Activated CD8-positive, alpha-beta memory T cell treated with anti-CD3 and anti-CD28 coated beads for 1 hour (primary cell): ENCODE measurements around the gene ZBTB20.
"Not testable (repeated sequence)": the region's sequence is repeated elsewhere in the genome, so short reads cannot be mapped to it uniquely, and the experiment has no call there.

ENCODE experiments used
- DNase-seq, 2 donors: peaks; one replicate each; pipeline ENCODE4 v3.0.0-alpha.2; 2020; ENCODE audit warnings: low read depth in 1 of 2; ENCODE audit errors: extremely low read depth in 1 of 2

ZBTB20 gene

GRCh38 chr3:114694251-114694650 lies 452.8 kb downstream of the ZBTB20 start:
- DNase-seq = no peak

GRCh38 chr3:114691871-114692270 lies 455.2 kb downstream of the ZBTB20 start:
- no peak for DNase-seq

GRCh38 chr3:114690911-114691310 lies 456.2 kb downstream of the ZBTB20 start:
- DNase-seq = no peak

GRCh38 chr3:114687151-114687550 lies 459.9 kb downstream of the ZBTB20 start:
- DNase-seq = no peak

GRCh38 chr3:114686621-114687020 lies 460.5 kb downstream of the ZBTB20 start:
- DNase-seq = no peak

- no peak for DNase-seq
Measured at GRCh38 chr3:114685161-114685560, 461.9 kb downstream of the ZBTB20 start.

- DNase-seq = no peak
Measured at GRCh38 chr3:114680299-114680698, 466.8 kb downstream of the ZBTB20 start.

GRCh38 chr3:114679773-114680172 lies 467.3 kb downstream of the ZBTB20 start:
- DNase-seq = not testable (repeated sequence)

- DNase-seq = no peak
Measured at GRCh38 chr3:114675104-114675503, 472.0 kb downstream of the ZBTB20 start.

GRCh38 chr3:114674036-114674435 lies 473.1 kb downstream of the ZBTB20 start:
- DNase-seq = no peak

GRCh38 chr3:114673481-114673880 lies 473.6 kb downstream of the ZBTB20 start:
- DNase-seq = no peak

- DNase-seq = no peak
Measured at GRCh38 chr3:114672692-114673447, 474.2 kb downstream of the ZBTB20 start.

- no peak for DNase-seq
Measured at GRCh38 chr3:114671741-114672510, 475.2 kb downstream of the ZBTB20 start.

- no peak for DNase-seq
Measured at GRCh38 chr3:114669614-114670013, 477.5 kb downstream of the ZBTB20 start.

- no peak for DNase-seq
Measured at GRCh38 chr3:114668099-114668498, 479.0 kb downstream of the ZBTB20 start.

- no peak for DNase-seq
Measured at GRCh38 chr3:114666623-114667022, 480.5 kb downstream of the ZBTB20 start.

- no peak for DNase-seq
Measured at GRCh38 chr3:114664006-114664405, 483.1 kb downstream of the ZBTB20 start.

- DNase-seq = no peak
Measured at GRCh38 chr3:114660808-114661207, 486.3 kb downstream of the ZBTB20 start.

GRCh38 chr3:114660124-114660523 lies 487.0 kb downstream of the ZBTB20 start:
- no peak for DNase-seq

- no peak for DNase-seq
Measured at GRCh38 chr3:114659109-114660061, 487.7 kb downstream of the ZBTB20 start.

GRCh38 chr3:114651555-114651954 lies 495.5 kb downstream of the ZBTB20 start:
- DNase-seq = no peak
